A549 (cell line): ENCODE results near the gene CNKSR3.

Experiments
- CHD2 ChIP-seq: fragments of 150-350 bp; IDR thresholded peaks from 2 replicates; pipeline ENCODE4 v1.6.1; 2014; ENCODE audit warnings: low read length; ENCODE audit not compliant: partially characterized antibody
- EP300 ChIP-seq, 2 experiments: fragments of >200 bp; sonication (Bioruptor Twin); formaldehyde crosslinking; IDR thresholded peaks; 2 replicates in 1 of 2; 3 replicates in 1 of 2; pipeline ENCODE4 v1.6.1; 2016 to 2017
- FOSL2 ChIP-seq, 2 experiments: fragments of 450-650 bp in 1 of 2; fragments of >200 bp in 1 of 2; sonication (Bioruptor Twin) in 1 of 2; formaldehyde crosslinking; IDR thresholded peaks; 2 replicates each; pipeline versions ENCODE4 v1.5.0 to v1.6.1; 2016 to 2020; ENCODE audit warnings: mild to moderate bottlenecking in 1 of 2, moderate library complexity in 1 of 2
- JUN ChIP-seq, 2 experiments: fragments of >200 bp; sonication (Bioruptor Twin); formaldehyde crosslinking; IDR thresholded peaks; 2 replicates in 1 of 2; 3 replicates in 1 of 2; pipeline ENCODE4 v1.6.1; 2016 to 2017
- POLR2A ChIP-seq: IDR thresholded peaks from 2 replicates; pipeline ENCODE4 v1.6.1; 2012; ENCODE audit warnings: mild to moderate bottlenecking, low read length
- RFX5 ChIP-seq: fragments of 450-650 bp; IDR thresholded peaks from 2 replicates; pipeline ENCODE4 v1.7.1; 2014; ENCODE audit warnings: antibody characterized with exemption, mild to moderate bottlenecking, moderate library complexity
- TF ChIP-seq, protein P1 (sequence below): IDR thresholded peaks from 2 replicates; pipeline ENCODE4 v1.6.1; 2012
- TF ChIP-seq, protein P2 (sequence below): IDR thresholded peaks from 2 replicates; pipeline ENCODE4 v1.6.1; 2012
- TF ChIP-seq, protein P3 (sequence below): fragments of >200 bp; sonication (Bioruptor Twin); formaldehyde crosslinking; IDR thresholded peaks from 3 replicates; pipeline ENCODE4 v1.5.1; 2016

DNA sequence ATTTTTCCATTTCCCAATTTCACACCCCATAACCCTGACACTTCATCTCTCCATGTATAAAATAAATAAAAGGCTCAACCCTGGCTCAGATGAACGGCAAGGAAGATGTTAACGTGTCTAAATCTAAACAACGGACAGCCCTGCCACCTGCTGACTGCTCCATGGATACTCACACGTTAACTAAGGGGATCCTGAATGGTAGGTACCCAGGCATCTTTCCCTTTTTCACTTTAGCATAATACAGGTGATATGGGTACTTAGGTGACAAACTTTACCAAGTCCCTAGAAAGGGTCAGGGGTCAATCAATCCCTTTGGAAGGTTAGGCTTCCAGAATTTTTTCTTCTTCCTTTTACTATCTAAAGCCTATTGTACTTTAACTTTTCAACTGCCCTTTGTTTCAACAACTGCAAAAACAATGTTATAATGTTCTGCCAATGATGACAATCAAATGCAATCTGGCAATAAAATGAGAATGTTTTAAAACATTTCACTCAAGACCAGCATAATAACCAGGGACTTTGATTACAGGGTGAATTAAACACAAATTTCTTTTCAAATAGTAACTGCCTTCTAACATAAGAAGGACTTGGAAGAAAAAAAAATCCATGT, 101.5 kb downstream of the CNKSR3 start:
- TF ChIP-seq, protein P1, sequence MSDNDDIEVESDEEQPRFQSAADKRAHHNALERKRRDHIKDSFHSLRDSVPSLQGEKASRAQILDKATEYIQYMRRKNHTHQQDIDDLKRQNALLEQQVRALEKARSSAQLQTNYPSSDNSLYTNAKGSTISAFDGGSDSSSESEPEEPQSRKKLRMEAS = no peak
- TF ChIP-seq CHD2 (no peak), RFX5 (no peak), POLR2A (no peak), JUN (IDR thresholded peaks at IDR 0.05) (no peak), EP300 (IDR thresholded peaks at IDR 0.05) (no peak), FOSL2 (IDR thresholded peaks at IDR 0.05) (no peak), FOSL2 (CRISPR knock-in tag; IDR thresholded peaks at IDR 0.05) (no peak)
- TF ChIP-seq, protein P2, sequence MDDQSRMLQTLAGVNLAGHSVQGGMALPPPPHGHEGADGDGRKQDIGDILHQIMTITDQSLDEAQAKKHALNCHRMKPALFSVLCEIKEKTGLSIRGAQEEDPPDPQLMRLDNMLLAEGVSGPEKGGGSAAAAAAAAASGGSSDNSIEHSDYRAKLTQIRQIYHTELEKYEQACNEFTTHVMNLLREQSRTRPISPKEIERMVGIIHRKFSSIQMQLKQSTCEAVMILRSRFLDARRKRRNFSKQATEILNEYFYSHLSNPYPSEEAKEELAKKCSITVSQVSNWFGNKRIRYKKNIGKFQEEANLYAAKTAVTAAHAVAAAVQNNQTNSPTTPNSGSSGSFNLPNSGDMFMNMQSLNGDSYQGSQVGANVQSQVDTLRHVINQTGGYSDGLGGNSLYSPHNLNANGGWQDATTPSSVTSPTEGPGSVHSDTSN = no peak
- TF ChIP-seq, protein P3, sequence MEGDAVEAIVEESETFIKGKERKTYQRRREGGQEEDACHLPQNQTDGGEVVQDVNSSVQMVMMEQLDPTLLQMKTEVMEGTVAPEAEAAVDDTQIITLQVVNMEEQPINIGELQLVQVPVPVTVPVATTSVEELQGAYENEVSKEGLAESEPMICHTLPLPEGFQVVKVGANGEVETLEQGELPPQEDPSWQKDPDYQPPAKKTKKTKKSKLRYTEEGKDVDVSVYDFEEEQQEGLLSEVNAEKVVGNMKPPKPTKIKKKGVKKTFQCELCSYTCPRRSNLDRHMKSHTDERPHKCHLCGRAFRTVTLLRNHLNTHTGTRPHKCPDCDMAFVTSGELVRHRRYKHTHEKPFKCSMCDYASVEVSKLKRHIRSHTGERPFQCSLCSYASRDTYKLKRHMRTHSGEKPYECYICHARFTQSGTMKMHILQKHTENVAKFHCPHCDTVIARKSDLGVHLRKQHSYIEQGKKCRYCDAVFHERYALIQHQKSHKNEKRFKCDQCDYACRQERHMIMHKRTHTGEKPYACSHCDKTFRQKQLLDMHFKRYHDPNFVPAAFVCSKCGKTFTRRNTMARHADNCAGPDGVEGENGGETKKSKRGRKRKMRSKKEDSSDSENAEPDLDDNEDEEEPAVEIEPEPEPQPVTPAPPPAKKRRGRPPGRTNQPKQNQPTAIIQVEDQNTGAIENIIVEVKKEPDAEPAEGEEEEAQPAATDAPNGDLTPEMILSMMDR = peak; percentile 59
